NCI-H2029 treated with DMSO at 0.1 percent for 48 hours (cell line): ENCODE results near the gene SEMA3E.

Source experiments
- DNase-seq: peaks from one replicate; lab custom pipeline; 2025; lab: John Stamatoyannopoulos, UW

The SEMA3E gene

GRCh38 chr7:83640731-83641537 lies 8.0 kb downstream of the SEMA3E start:
- DNase-seq: no peak

DNA sequence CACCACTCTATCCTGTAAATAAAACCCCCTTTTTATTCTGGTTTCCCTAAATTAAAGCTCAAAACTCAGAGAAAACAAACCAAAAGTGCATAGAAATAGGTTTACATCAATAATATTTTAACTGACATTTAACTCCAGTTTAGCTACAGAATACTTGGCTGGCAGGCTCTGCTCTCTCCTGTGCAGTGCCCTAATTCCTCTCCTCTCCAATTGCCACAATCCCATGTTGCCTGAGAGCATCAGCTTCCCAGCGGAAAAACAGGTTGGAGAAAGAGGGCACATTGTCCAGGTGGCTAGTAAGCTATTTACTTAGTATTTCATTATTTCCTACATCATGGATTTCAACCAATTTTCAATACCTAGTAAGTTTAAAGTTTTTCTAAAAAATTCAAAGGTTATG lies 8.7 kb downstream of the SEMA3E start:
- DNase-seq: no peak

DNA sequence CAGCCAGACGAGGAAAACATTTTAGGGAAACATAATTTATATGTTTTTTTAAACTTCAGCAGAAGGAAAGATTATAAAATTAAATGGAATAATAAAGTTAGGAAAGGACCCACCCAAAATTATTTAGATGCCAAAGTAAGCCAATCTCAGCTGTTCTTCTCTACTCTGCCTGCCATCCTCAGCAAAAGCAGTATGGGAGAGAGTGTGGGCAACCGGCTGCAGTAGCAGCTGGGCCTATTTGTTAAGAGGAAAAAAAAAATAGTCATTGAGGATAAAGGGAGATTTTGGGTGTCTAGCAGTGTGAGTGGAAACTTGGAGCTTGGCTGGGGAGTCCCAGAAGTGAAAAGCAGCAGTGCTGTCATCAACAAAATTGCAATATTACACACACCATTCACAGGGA lies 15.4 kb downstream of the SEMA3E start:
- DNase-seq: no peak

GRCh38 chr7:83629117-83629880 lies 19.6 kb downstream of the SEMA3E start:
- no peak for DNase-seq

DNA sequence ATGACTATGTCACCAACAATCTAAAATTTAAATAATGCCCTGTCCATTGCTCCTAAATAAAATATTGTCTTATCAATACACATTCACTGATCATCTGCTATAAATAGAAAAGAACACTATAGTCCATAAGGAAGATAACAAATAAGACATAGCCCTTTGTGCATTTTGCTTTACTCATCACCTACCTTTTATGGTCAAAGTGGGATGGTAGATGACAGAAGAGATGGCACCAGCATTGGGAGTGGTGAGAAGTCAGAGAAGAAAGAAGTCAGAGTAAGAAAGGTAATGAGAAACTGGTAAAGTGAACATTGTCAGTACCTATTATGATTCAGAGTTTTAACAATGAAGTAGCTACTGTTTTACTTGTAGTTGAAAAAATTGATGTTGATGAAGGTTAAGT lies 31.1 kb downstream of the SEMA3E start:
- DNase-seq: no peak

GRCh38 chr7:83614112-83614511 lies 34.8 kb downstream of the SEMA3E start:
- no peak for DNase-seq

DNA sequence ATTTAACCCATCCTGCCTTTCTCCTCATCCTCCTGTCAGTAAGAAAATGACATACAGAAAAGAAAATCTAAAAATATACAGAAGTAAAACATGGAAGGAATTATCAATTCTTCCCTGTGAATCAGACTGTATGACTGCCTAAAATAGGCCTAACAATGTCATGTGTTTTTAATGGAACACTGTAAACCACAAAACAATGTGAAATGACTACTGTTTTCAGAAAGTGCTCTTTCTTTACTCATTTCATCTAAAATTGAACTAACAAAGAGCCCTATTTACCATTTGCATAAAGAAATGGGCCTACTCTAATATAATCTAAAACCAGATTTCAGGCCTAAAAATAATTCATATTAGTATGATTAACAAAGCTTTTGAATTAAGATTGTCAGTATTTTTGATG lies 35.7 kb downstream of the SEMA3E start:
- no peak for DNase-seq

GRCh38 chr7:83611776-83612175 lies 37.2 kb downstream of the SEMA3E start:
- no peak for DNase-seq

DNA sequence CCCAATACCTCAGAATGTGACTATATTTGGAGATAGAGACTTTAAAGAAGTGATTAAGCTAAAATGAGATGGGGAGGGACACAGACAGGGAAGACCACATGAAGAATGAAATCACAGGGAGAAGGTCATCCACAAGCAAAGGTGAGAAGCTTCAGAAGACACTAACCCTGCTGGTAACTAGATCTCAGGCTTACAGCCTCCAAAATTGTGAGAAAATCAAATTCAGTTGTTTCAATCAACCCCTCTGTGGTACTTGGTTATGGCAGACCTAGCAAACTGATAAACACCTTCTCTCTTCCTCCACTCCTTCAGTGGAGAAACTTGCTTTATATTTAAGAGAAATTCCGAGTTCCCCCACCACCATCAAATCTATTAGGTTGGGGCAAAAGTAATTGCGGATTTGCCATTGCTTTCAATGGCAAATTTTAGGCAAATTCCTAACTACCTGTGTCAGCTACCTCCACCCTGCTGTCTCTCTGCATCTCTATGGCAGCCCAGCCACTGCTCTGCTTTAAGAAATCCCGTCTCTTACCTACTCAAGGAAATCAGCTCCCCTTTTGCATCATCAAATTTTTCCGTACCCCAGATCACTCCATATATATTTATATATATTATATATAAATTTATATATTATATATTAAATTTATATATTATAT lies 38.2 kb downstream of the SEMA3E start:
- DNase-seq: no peak

DNA sequence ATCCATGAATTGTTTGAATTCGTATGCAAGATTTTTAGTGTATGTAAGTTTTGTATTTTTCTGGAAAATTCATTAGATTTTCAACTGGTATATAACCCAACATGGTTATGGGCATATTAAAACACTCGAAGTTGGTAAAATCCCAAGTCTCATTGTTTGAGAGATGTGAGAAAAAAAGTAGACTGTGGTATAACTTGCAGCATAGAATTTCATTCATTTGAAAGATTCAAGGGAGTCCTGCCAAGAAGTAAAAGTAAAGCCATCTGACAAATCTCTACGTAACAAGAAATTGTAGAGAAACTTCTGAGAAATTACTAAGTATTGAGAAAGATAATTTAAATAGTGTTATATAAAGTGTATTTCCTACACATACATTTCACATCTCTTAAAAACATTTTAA lies 40.2 kb downstream of the SEMA3E start:
- DNase-seq: no peak

GRCh38 chr7:83603649-83604048 lies 45.3 kb downstream of the SEMA3E start:
- no peak for DNase-seq

DNA sequence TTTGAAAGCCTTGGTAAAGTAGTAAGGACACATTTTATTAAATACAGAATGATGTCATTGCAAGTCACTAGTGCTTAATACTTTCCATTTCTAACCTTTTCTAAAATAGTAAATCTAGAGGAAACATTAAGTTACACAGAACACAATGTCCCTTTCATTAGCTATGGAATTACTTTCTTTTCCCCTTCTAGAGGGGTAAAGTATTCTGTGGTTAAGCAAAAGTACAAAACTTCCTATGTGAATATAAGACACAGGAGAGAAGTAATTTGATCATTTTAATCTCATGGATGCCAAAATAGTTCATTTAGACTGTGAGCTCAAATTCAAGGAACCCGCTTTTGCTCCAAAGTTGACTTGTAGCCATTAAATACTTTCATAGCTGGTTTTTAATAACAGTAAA lies 49.8 kb downstream of the SEMA3E start:
- DNase-seq: no peak

GRCh38 chr7:83593921-83594475 lies 54.9 kb downstream of the SEMA3E start:
- DNase-seq: peak; percentile 85

GRCh38 chr7:83588602-83589240 lies 60.2 kb downstream of the SEMA3E start:
- no peak for DNase-seq

DNA sequence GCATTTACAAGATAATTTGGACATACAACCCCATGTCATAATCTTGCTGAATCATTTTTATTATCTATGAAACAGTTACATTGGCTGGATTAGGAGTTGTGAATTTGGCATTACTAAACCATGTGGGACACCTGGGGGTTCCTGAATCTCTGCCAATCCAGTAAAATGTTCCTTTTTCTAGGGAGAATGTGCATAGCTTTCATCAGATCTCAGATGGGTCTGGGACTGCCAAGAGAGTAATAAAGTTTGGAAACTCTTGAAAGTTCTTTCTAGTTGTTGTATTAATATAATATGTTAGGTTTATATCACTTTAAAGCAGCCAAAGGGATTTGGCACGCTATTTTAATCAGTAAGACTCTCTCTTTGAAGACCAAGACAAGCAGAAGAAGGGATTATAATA lies 62.7 kb downstream of the SEMA3E start:
- no peak for DNase-seq

DNA sequence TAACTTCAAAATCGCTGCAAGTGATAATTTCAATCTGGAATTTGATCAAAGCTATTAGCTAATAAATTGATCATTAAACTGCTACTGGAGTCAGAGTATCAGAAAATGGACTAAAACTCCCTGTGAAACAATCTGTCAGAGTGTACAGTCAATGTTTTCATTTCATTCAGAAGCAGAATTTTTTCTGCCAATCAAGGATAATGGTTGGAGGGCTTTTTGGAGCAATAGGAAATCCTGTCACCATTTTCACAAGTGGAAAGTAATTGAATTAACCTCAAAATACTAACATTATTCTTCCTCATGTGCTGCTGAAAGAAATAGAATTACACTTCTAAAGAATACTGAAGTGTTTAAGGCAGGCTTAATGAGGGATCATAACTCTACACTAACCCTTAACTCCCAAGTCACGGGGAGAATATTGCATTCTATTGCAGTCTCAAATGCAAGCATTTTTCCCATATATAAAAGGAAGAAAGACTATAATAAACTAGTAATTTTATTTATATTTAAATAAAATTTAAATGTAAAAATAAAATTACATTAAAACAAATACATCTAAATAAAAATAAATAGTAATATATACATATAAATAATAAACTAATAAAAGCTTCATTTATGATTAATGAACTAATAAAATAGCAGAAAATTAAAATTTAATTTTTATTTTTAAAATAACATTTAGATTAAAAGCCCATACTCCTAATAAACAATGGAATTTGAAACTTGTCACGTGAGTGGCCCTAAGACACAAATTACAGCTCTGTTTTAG lies 67.1 kb downstream of the SEMA3E start:
- no peak for DNase-seq

GRCh38 chr7:83579740-83580139 lies 69.2 kb downstream of the SEMA3E start:
- no peak for DNase-seq

DNA sequence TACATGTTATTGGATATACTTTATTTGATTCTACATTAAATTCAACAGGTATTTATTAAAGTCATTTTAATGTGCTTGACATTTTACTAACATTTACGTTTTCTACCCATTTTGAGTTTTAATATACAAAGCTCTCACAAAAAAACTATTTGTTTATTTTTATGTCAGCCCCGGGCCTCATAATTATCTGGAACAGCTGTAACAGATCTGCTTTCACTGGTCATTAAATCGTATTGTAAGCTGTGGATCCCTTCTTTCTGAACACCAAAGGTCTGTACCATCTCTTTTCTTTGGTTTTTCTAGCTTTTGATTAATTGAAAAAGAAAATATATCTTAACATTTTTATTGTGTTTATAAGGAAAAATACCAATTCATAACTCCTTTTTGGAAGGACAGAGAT lies 73.5 kb downstream of the SEMA3E start:
- no peak for DNase-seq

DNA sequence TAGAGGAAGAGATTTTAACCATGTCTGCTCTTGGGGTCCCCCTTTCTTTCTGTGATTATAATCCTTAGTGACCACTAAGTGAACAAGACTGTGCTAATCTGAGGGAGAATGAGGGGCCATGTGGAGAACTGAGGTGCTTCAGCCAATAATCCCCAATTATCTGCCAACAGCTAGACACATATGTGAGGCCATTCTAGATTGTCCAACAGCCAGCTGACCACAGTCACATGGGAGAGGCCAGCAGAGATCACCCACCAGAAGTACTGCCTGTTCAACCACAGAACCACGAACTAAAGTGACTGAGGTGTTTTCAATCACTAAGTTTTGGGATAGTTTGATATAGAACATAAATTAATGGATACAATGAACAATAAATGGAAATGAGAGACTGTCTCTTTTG lies 74.3 kb downstream of the SEMA3E start:
- DNase-seq: no peak

- no peak for DNase-seq
Measured at GRCh38 chr7:83562960-83563359, 86.0 kb downstream of the SEMA3E start.

- no peak for DNase-seq
Measured at GRCh38 chr7:83562289-83562688, 86.7 kb downstream of the SEMA3E start.
